A204.1 (cell line): ENCODE results near the gene CACNA1H.
"Not testable (repeated sequence)": the region's sequence is repeated elsewhere in the genome, so short reads cannot be mapped to it uniquely, and the experiment has no call there.

Experiments used
- FAIRE-seq: peaks from 2 replicates; lab custom pipeline; 2012; peaks lifted over from hg19 to GRCh38; lab: Jason Lieb, UNC

Gene CACNA1H

GRCh38 chr16:1175566-1176279, 22.8 kb downstream of the CACNA1H start:
- no peak for FAIRE-seq

GRCh38 chr16:1176280-1176897, 23.5 kb downstream of the CACNA1H start:
- FAIRE-seq, result no peak

- no peak for FAIRE-seq
These were observed 24.1 kb downstream of the CACNA1H start for GRCh38 chr16:1177053-1177452.

GRCh38 chr16:1177750-1178149, 24.8 kb downstream of the CACNA1H start:
- FAIRE-seq, result no peak

GRCh38 chr16:1178295-1178910, 25.5 kb downstream of the CACNA1H start:
- FAIRE-seq, result no peak

GRCh38 chr16:1180549-1181403, 27.9 kb downstream of the CACNA1H start:
- no peak for FAIRE-seq

- no peak for FAIRE-seq
These were observed 28.8 kb downstream of the CACNA1H start for GRCh38 chr16:1181404-1182315.

- no peak for FAIRE-seq
These were observed 29.4 kb downstream of the CACNA1H start for GRCh38 chr16:1182316-1182671.

GRCh38 chr16:1182950-1183907, 30.3 kb downstream of the CACNA1H start:
- FAIRE-seq, result no peak

- FAIRE-seq, result no peak
These were observed 31.4 kb downstream of the CACNA1H start for GRCh38 chr16:1184156-1184868.

- no peak for FAIRE-seq
These were observed 32.1 kb downstream of the CACNA1H start for GRCh38 chr16:1184980-1185379.

- FAIRE-seq, result not testable (repeated sequence)
These were observed 32.7 kb downstream of the CACNA1H start for GRCh38 chr16:1185460-1186207.

GRCh38 chr16:1188432-1189189, 35.7 kb downstream of the CACNA1H start:
- FAIRE-seq, result no peak

- FAIRE-seq, result no peak
These were observed 36.5 kb downstream of the CACNA1H start for GRCh38 chr16:1189455-1189854.

GRCh38 chr16:1190789-1191188, 37.9 kb downstream of the CACNA1H start:
- FAIRE-seq, result not testable (repeated sequence)

GRCh38 chr16:1192384-1193073, 39.6 kb downstream of the CACNA1H start:
- FAIRE-seq, result no peak

- FAIRE-seq, result no peak
These were observed 40.4 kb downstream of the CACNA1H start for GRCh38 chr16:1193143-1193824.
